Measurements from ENCODE around the gene DSE.

DSE gene

GRCh38 chr6:116349216-116349615, 21.5 kb upstream of the DSE start:
- ChIA-PET CTCF (no interaction called here), POLR2A (ENCODE audit: low non-redundant PET) (no interaction called here)
- no peak for TF ChIP-seq CTCF (conservative IDR thresholded peaks at IDR 0.05; ENCODE audit: low read depth)
- no peak overlapping the region for H3K27ac ChIP-seq
- no peak for DNase-seq (ENCODE audit: low spot score)

DNA sequence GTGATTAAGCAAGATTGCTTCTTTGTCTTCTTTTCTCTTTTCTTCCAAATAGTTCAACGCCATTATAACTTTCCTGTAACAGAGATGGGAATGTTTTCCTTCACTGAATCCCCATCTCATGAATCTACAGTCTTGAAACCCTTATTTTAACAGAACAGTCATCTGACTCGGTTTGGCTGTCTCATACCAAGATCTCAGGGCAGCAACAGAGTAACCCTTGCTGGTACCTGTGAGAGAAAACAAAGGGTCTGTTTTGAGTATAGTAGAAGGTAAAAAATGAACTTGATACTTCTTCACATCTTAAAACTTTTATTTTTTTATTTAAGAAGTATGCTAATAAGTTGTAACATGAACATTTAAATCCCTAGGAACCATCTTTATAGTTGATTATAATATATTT, 19.6 kb upstream of the DSE start:
- CTCF ChIA-PET, result interaction anchor here (0.7 kb wide), 1 partner anchor 133 kb away, joined by 9 read pairs; no protein-coding TSS in a partner anchor

GRCh38 chr6:116352515-116353471, 18.0 kb upstream of the DSE start:
- CTCF ChIA-PET, result interaction anchor here (0.6 kb wide), 2 partner anchors 10 to 42 kb away, joined by 3 to 4 read pairs; no protein-coding TSS in a partner anchor
- POLR2A ChIA-PET (ENCODE audit: low non-redundant PET), result no interaction called here
- no peak overlapping the region for H3K27ac ChIP-seq
- DNase-seq (ENCODE audit: low spot score), result no peak
- TF ChIP-seq CTCF (conservative IDR thresholded peaks at IDR 0.05; ENCODE audit: low read depth), result no peak

More for the DNA sequence above, 19.6 kb upstream of the DSE start:
- DNase-seq (ENCODE audit: low spot score), result no peak
- TF ChIP-seq CTCF (conservative IDR thresholded peaks at IDR 0.05; ENCODE audit: low read depth), result no peak
- no peak overlapping the region for H3K27ac ChIP-seq
- POLR2A ChIA-PET (ENCODE audit: low non-redundant PET), result no interaction called here

- no peak for TF ChIP-seq CTCF (conservative IDR thresholded peaks at IDR 0.05; ENCODE audit: low read depth)
- ChIA-PET CTCF (no interaction called here), POLR2A (ENCODE audit: low non-redundant PET) (no interaction called here)
- no peak overlapping the region for H3K27ac ChIP-seq
- DNase-seq (ENCODE audit: low spot score), result no peak
These were observed 16.5 kb upstream of the DSE start for GRCh38 chr6:116354236-116354635.

DNA sequence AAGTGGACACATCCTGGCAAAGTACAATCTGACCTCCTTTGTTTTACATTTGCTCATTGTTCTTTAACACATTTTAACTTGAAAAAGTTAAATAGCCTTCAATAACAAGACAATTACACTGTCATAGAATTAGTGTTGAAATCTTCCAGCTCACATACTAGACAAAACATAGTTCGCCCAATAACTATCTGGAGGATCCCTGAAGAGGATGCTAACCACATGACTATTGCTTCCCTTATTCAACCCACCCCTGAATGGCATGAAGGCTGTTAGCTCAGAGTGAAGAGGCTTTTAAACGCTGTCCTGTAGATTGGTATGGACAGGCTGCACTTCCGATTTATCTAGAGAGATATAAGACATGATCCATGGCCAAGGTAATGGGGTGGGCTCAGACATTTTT, 15.0 kb upstream of the DSE start:
- no peak for DNase-seq (ENCODE audit: low spot score)
- CTCF ChIA-PET, result interaction anchor here (0.6 kb wide), 1 partner anchor 357 kb away, joined by 4 read pairs; no protein-coding TSS in a partner anchor
- no peak overlapping the region for H3K27ac ChIP-seq
- TF ChIP-seq CTCF (conservative IDR thresholded peaks at IDR 0.05; ENCODE audit: low read depth), result no peak
- POLR2A ChIA-PET (ENCODE audit: low non-redundant PET), result no interaction called here

GRCh38 chr6:116359131-116359530, 11.6 kb upstream of the DSE start:
- no peak overlapping the region for H3K27ac ChIP-seq
- CTCF ChIA-PET, result no interaction called here
- TF ChIP-seq CTCF (conservative IDR thresholded peaks at IDR 0.05; ENCODE audit: low read depth), result no peak
- POLR2A ChIA-PET (ENCODE audit: low non-redundant PET), result no interaction called here
- no peak for DNase-seq (ENCODE audit: low spot score)

Data from RWPE1 (cell line).